ENCODE results near the gene BTLA. TPM values are rescaled to one million over a fixed set of nuclear protein-coding genes. Genes with fewer than 3 reads are reported as not detected.

BTLA gene
- total and polyA plus RNA-seq, 2 of the 8 experiments (the other 6 are each of a cell fraction or from before 2014, with no cell fraction given), result not detected

GRCh38 chr3:112481302-112481721 lies 18.0 kb downstream of the BTLA start:
- no peak for DNase-seq (ENCODE audit: low read depth in 1 of 2, low spot score in 2 of 2)

More at GRCh38 chr3:112481302-112481721, 18.0 kb downstream of the BTLA start:
- no peaks in the 10 kb centered on the region for H3K79me2 ChIP-seq (ENCODE audit: control insufficient read depth in 1 of 2, insufficient read depth in 2 of 2, low read length in 2 of 2)
- peak overlapping the region; percentile 47 for H2BK120ac ChIP-seq (replicated peaks; ENCODE audit: low read depth, low read length)
- H2AFZ ChIP-seq (ENCODE audit: low read length), result 0 out of 2 replicates have a peak overlapping the region, but pooled peaks have one; percentile 34
- CTCF ChIA-PET (ENCODE audit: partially characterized antibody), result no interaction called here
- H2BK12ac ChIP-seq (ENCODE audit: low read depth, low read length), result no peak overlapping the region
- POLR2A ChIA-PET (ENCODE audit: partially characterized antibody), result no interaction called here
- H2BK20ac ChIP-seq (ENCODE audit: low read length), result peak overlapping the region; percentile 87; the same call in 1 of the 2 replicates
- no peak overlapping the region for H3K14ac ChIP-seq (ENCODE audit: insufficient read length)
- H4K5ac ChIP-seq (ENCODE audit: insufficient read length, low read depth, low read length), result no peak overlapping the region
- H3K27ac ChIP-seq (ENCODE audit: low read depth, low read length), result no peak overlapping the region
- H3K9ac ChIP-seq (replicated peaks in 1 of 4; ENCODE audit: extremely low read depth in 1 of 4, low read depth in 3 of 4, low read length in 3 of 4), result no peak overlapping the region
- H3K4me2 ChIP-seq (ENCODE audit: insufficient read depth in 1 of 2, low read depth in 2 of 2, low read length in 2 of 2), result no peak overlapping the region; a peak in 1 of 4 replicates
- H3K9me3 ChIP-seq (ENCODE audit: insufficient read depth in 2 of 2, low read depth in 1 of 2, low read length in 1 of 2), result no peaks in the 10 kb centered on the region
- H2BK5ac ChIP-seq (ENCODE audit: low read depth, low read length), result no peak overlapping the region
- H4K8ac ChIP-seq (ENCODE audit: extremely low read depth, insufficient read depth, low read length), result no peak overlapping the region; the same call in 1 of the 2 replicates
- no peaks in the 10 kb centered on the region for H3K36me3 ChIP-seq (ENCODE audit: control insufficient read depth in 2 of 4, insufficient read depth in 4 of 4, low read length in 3 of 4)
- H3K4me1 ChIP-seq (replicated peaks in 1 of 4; ENCODE audit: control insufficient read depth in 3 of 4, insufficient read depth in 4 of 4, low read length in 3 of 4), result no peaks in the 10 kb centered on the region; a peak in 2 of 7 replicates
- no peaks in the 10 kb centered on the region for H3K23me2 ChIP-seq (ENCODE audit: low read depth, low read length)
- no peaks in the 10 kb centered on the region for H3K27me3 ChIP-seq (replicated peaks in 1 of 4; ENCODE audit: control insufficient read depth in 3 of 4, extremely low read depth in 1 of 4, insufficient read depth in 3 of 4, low read length in 3 of 4)
- no peaks in the 10 kb centered on the region for H4K20me1 ChIP-seq (replicated peaks in 1 of 2; ENCODE audit: control insufficient read depth in 1 of 2, insufficient read depth in 2 of 2, low read length in 2 of 2)
- FAIRE-seq, result no peak
- no peak for TF ChIP-seq SP2 (IDR thresholded peaks at IDR 0.05; ENCODE audit: low read length)
- TF ChIP-seq CTBP2 (IDR thresholded peaks at IDR 0.05; ENCODE audit: borderline replicate concordance, insufficient read depth, insufficient read length, low read length), result no peak
- TF ChIP-seq, protein P1, sequence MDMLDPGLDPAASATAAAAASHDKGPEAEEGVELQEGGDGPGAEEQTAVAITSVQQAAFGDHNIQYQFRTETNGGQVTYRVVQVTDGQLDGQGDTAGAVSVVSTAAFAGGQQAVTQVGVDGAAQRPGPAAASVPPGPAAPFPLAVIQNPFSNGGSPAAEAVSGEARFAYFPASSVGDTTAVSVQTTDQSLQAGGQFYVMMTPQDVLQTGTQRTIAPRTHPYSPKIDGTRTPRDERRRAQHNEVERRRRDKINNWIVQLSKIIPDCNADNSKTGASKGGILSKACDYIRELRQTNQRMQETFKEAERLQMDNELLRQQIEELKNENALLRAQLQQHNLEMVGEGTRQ (IDR thresholded peaks at IDR 0.05; ENCODE audit: low read length), result no peak
- TF ChIP-seq E2F6 (IDR thresholded peaks at IDR 0.05), result no peak
- TF ChIP-seq HDAC6 (IDR thresholded peaks at IDR 0.05; ENCODE audit: low read depth, low read length), result no peak
- no peak for TF ChIP-seq ZNF274 (IDR thresholded peaks at IDR 0.05; ENCODE audit: borderline replicate concordance, extremely low read depth, low read length)
- TF ChIP-seq POLR2A (IDR thresholded peaks at IDR 0.05; ENCODE audit: control extremely low read depth in 1 of 2, low read depth in 2 of 2, low read length in 2 of 2), result no peak
- no peak for TF ChIP-seq ATF2 (IDR thresholded peaks at IDR 0.05; ENCODE audit: low read length)
- H4K91ac ChIP-seq (replicated peaks; ENCODE audit: insufficient read length, low read length), result peak overlapping the region; percentile 61
- peak overlapping the region; percentile 87 for H3K4ac ChIP-seq (replicated peaks; ENCODE audit: insufficient read length, low read depth, low read length)
- H2BK15ac ChIP-seq (ENCODE audit: low read length), result no peak overlapping the region
- H2AK5ac ChIP-seq (ENCODE audit: low read depth, low read length), result no peak overlapping the region
- no peak overlapping the region for H3K56ac ChIP-seq (replicated peaks; ENCODE audit: insufficient read length, low read depth, low read length)
- H3K79me1 ChIP-seq (ENCODE audit: low read depth, low read length), result no peaks in the 10 kb centered on the region
- H3K18ac ChIP-seq (ENCODE audit: extremely low read depth, low read length), result no peak overlapping the region
- H3K23ac ChIP-seq (ENCODE audit: insufficient read length), result no peak overlapping the region
- no peak overlapping the region for H3K4me3 ChIP-seq (ENCODE audit: extremely low read depth in 1 of 4, insufficient read depth in 2 of 4, low read depth in 3 of 4, low read length in 4 of 4)

All from H1 (cell line).